Urinary bladder (tissue), 4 donors: ENCODE data around the gene DDR2. TPM values are rescaled to one million over a fixed set of nuclear protein-coding genes. Genes with fewer than 3 reads are reported as not detected.

Source experiments
- DNase-seq: peaks from one replicate; pipeline ENCODE4 v3.0.0-alpha.2; 2015; ENCODE audit errors: extremely low spot score
- H3K27ac ChIP-seq: one replicate; pipeline ENCODE4 v1.5.1; 2013; ENCODE audit warnings: low read depth, mild to moderate bottlenecking, moderate library complexity
- H3K36me3 ChIP-seq: one replicate; pipeline ENCODE4 v1.6.1; 2013; ENCODE audit warnings: mild to moderate bottlenecking, moderate library complexity; ENCODE audit not compliant: insufficient read depth
- H3K4me1 ChIP-seq: one replicate; pipeline ENCODE4 v1.6.1; 2013; ENCODE audit warnings: mild to moderate bottlenecking, moderate library complexity; ENCODE audit not compliant: insufficient read depth
- H3K4me3 ChIP-seq: one replicate; pipeline ENCODE4 v1.5.1; 2013; ENCODE audit warnings: low read depth, low read length
- WGBS: extraction: QIAGEN DNeasy Blood & Tissue Kit; methylation state at CpG from one replicate; pipeline ENCODE4 v1.1.7; 2013; 5-methylcytosine and 5-hydroxymethylcytosine counted together
- polyA plus RNA-seq: library from polyadenylated mRNA; stranded (reverse); fragments of 200-250 nt; gene quantifications from one replicate; pipeline ENCODE4 v1.2.3, GENCODE V29; 2013
- total RNA-seq: library from RNA; depleted of rRNA; stranded (reverse); fragments of >200 nt; gene quantifications from one replicate; pipeline ENCODE4 v1.2.3, GENCODE V29; 2014
- donor health status: healthy with polysubstance abuse.
- donor health status: healthy.

Gene DDR2
- total and polyA plus RNA-seq, 2 donors, result 57.9 to 101 TPM

GRCh38 chr1:162703708-162704107 lies 71.4 kb downstream of the DDR2 start:
- Histone ChIP-seq H3K4me3 (no peak overlapping the region), H3K36me3 (no peaks in the 10 kb centered on the region), H3K27ac (no peak overlapping the region), H3K4me1 (peaks cover 1% of the 10 kb centered on the region)
- DNase-seq, result no peak
- 89% methylated on average over 4 of the region's 4 CpGs for WGBS

GRCh38 chr1:162704673-162705424 lies 72.6 kb downstream of the DDR2 start:
- no peak for DNase-seq
- H3K27ac ChIP-seq, result no peak overlapping the region
- no peaks in the 10 kb centered on the region for H3K36me3 ChIP-seq
- 88% methylated on average over 11 of the region's 11 CpGs for WGBS
- H3K4me3 ChIP-seq, result no peak overlapping the region
- H3K4me1 ChIP-seq, result peaks cover 1% of the 10 kb centered on the region

- Histone ChIP-seq H3K36me3 (no peaks in the 10 kb centered on the region), H3K4me3 (no peak overlapping the region), H3K27ac (no peak overlapping the region), H3K4me1 (peaks cover 1% of the 10 kb centered on the region)
- WGBS, result 68% methylated on average over 2 of the region's 2 CpGs
- DNase-seq, result no peak
These were observed 73.7 kb downstream of the DDR2 start for GRCh38 chr1:162706003-162706402.

- H3K4me3 ChIP-seq, result no peak overlapping the region
- no peak overlapping the region for H3K27ac ChIP-seq
- WGBS, result 98% methylated on average over 3 of the region's 3 CpGs
- DNase-seq, result no peak
- no peaks in the 10 kb centered on the region for H3K4me1 ChIP-seq
- no peaks in the 10 kb centered on the region for H3K36me3 ChIP-seq
These were observed 74.3 kb downstream of the DDR2 start for GRCh38 chr1:162706606-162707005.

GRCh38 chr1:162708286-162708685 lies 76.0 kb downstream of the DDR2 start:
- H3K36me3 ChIP-seq, result no peaks in the 10 kb centered on the region
- no peak overlapping the region for H3K4me3 ChIP-seq
- H3K4me1 ChIP-seq, result no peaks in the 10 kb centered on the region
- no peak for DNase-seq
- WGBS, result 82% methylated on average over 3 of the region's 3 CpGs
- no peak overlapping the region for H3K27ac ChIP-seq

- no peak overlapping the region for H3K4me3 ChIP-seq
- no peak for DNase-seq
- no peaks in the 10 kb centered on the region for H3K36me3 ChIP-seq
- peak overlapping the region; percentile 82 for H3K27ac ChIP-seq
- H3K4me1 ChIP-seq, result no peaks in the 10 kb centered on the region
- WGBS, result 79% methylated on average over 4 of the region's 4 CpGs
These were observed 77.0 kb downstream of the DDR2 start for GRCh38 chr1:162709132-162709860.

GRCh38 chr1:162709870-162710269 lies 77.6 kb downstream of the DDR2 start:
- no peak overlapping the region for H3K4me3 ChIP-seq
- H3K36me3 ChIP-seq, result no peaks in the 10 kb centered on the region
- 28% methylated on average over 1 of the region's 1 CpG for WGBS
- peak overlapping the region; percentile 82 for H3K27ac ChIP-seq
- H3K4me1 ChIP-seq, result no peaks in the 10 kb centered on the region
- DNase-seq, result no peak

- WGBS, result 27% methylated on average over 1 of the region's 1 CpG
- H3K27ac ChIP-seq, result peak overlapping the region; percentile 82
- H3K4me1 ChIP-seq, result no peaks in the 10 kb centered on the region
- H3K36me3 ChIP-seq, result no peaks in the 10 kb centered on the region
- DNase-seq, result no peak
- H3K4me3 ChIP-seq, result no peak overlapping the region
These were observed 78.1 kb downstream of the DDR2 start for GRCh38 chr1:162710345-162710744.

- Histone ChIP-seq H3K4me3 (no peak overlapping the region), H3K27ac (peak overlapping the region; percentile 26), H3K4me1 (no peaks in the 10 kb centered on the region), H3K36me3 (no peaks in the 10 kb centered on the region)
- 33% methylated on average over 4 of the region's 4 CpGs for WGBS
- DNase-seq, result no peak
These were observed 78.7 kb downstream of the DDR2 start for GRCh38 chr1:162710780-162711465.

GRCh38 chr1:162712317-162713029 lies 80.2 kb downstream of the DDR2 start:
- H3K36me3 ChIP-seq, result no peaks in the 10 kb centered on the region
- no peak overlapping the region for H3K4me3 ChIP-seq
- H3K4me1 ChIP-seq, result no peaks in the 10 kb centered on the region
- 69% methylated on average over 2 of the region's 2 CpGs for WGBS
- no peak overlapping the region for H3K27ac ChIP-seq
- no peak for DNase-seq

- WGBS, result 57% methylated on average over 4 of the region's 4 CpGs
- peak overlapping the region; percentile 3 for H3K27ac ChIP-seq
- H3K36me3 ChIP-seq, result no peaks in the 10 kb centered on the region
- H3K4me1 ChIP-seq, result no peaks in the 10 kb centered on the region
- no peak overlapping the region for H3K4me3 ChIP-seq
- DNase-seq, result no peak
These were observed 83.9 kb downstream of the DDR2 start for GRCh38 chr1:162716123-162716522.

- H3K4me3 ChIP-seq, result no peak overlapping the region
- no peaks in the 10 kb centered on the region for H3K4me1 ChIP-seq
- no peaks in the 10 kb centered on the region for H3K36me3 ChIP-seq
- H3K27ac ChIP-seq, result peak overlapping the region; percentile 3
- 47% methylated on average over 1 of the region's 1 CpG for WGBS
- DNase-seq, result no peak
These were observed 84.3 kb downstream of the DDR2 start for GRCh38 chr1:162716552-162716951.

GRCh38 chr1:162717548-162718184 lies 85.4 kb downstream of the DDR2 start:
- DNase-seq, result no peak
- Histone ChIP-seq H3K27ac (no peak overlapping the region), H3K4me1 (no peaks in the 10 kb centered on the region), H3K36me3 (no peaks in the 10 kb centered on the region), H3K4me3 (no peak overlapping the region)
- WGBS, result 87% methylated on average over 1 of the region's 1 CpG
